Measurements from ENCODE around the gene RAI1.

The RAI1 gene

GRCh38 chr17:17736205-17737183, 55.2 kb downstream of the RAI1 start:
- DNase-seq = no peak

DNA sequence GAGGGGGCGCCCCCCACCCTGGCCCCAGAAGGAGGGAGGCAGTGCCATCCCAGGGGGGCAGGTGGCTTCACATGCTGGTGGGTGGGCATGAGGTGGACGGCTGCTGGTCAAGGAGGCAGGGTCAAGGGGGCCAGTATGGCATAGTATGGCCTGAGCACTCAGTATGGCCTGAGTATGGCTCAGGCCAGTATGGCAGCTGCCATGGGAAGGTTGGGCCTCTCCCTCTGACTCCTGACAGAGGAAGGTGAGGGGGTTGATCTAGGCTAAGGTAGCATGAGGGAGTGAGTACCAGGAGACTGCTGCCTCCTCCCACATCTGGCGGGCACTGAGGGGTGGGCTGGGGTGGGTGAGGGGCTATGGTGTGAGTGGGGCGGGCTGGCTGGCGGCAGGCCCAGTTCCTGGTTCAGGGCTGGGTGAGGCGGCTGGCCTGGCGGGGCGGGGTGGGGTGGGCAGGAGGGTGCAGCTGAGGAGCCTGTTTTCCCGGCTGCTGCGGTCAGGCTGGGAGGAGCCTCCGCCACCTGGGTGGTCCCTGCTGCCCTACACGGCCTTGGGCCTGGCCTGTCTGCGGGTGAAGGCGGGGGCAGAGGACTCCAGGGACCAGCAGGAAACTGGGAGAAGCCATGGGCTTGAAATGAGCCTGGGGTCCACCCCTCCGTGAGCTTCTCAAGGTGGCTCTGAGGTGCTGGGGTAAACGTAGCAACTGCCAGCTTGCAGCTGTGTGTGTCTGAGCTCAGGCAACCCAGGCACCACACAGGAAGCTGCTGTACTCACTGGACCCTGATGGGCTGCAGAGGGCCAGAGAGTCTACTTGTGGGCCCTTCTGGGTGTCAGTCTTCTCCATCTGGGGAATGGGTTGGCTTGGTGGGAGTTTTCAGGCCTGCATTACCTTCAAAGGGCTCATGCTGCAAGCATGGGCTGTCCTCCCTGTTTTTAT, 57.0 kb downstream of the RAI1 start:
- no peak for DNase-seq

GRCh38 chr17:17738901-17739300, 57.6 kb downstream of the RAI1 start:
- DNase-seq = no peak

- DNase-seq = no peak
Measured at GRCh38 chr17:17739388-17740066, 58.3 kb downstream of the RAI1 start.

GRCh38 chr17:17740615-17741348, 59.5 kb downstream of the RAI1 start:
- no peak for DNase-seq

- DNase-seq = no peak
Measured at GRCh38 chr17:17741349-17742023, 60.2 kb downstream of the RAI1 start.

- DNase-seq = no peak
Measured at GRCh38 chr17:17742133-17742621, 60.9 kb downstream of the RAI1 start.

- DNase-seq = no peak
Measured at GRCh38 chr17:17742688-17743390, 61.6 kb downstream of the RAI1 start.

DNA sequence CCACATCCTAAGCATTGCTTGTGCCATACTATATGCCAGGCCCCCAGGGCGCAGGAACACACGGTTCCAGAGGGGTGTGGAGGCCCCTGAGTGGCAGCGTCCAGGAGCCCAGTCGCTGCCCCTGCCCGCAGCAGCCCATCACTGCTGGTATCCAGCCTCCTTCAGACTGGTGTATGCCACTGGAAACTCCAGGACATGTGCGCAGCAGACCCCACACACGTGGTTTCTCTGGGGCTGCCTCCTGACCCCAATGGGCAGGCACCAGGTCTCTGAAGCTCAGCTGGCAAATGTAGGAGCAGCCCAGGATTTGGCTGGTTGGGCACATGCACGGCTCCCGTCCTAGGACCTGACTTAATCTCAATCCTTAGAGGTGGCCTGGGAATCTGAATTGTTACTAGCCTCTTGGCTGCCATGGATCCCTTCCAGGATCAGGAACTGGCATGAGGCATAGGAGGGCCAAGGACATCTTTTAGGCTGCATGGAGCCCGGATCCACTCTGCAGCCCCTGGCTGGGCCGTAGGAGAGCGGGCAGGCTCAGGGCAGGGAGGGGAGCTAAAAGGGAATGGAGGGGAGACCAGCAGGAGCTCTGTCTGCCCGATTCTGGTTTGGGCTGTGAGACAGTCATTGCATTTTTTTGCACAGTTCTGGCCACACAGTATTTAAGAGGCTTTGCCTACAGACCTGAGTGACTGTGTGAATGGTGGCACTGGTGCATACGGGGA, 62.3 kb downstream of the RAI1 start:
- DNase-seq = no peak

GRCh38 chr17:17744116-17744515, 62.9 kb downstream of the RAI1 start:
- no peak for DNase-seq

DNA sequence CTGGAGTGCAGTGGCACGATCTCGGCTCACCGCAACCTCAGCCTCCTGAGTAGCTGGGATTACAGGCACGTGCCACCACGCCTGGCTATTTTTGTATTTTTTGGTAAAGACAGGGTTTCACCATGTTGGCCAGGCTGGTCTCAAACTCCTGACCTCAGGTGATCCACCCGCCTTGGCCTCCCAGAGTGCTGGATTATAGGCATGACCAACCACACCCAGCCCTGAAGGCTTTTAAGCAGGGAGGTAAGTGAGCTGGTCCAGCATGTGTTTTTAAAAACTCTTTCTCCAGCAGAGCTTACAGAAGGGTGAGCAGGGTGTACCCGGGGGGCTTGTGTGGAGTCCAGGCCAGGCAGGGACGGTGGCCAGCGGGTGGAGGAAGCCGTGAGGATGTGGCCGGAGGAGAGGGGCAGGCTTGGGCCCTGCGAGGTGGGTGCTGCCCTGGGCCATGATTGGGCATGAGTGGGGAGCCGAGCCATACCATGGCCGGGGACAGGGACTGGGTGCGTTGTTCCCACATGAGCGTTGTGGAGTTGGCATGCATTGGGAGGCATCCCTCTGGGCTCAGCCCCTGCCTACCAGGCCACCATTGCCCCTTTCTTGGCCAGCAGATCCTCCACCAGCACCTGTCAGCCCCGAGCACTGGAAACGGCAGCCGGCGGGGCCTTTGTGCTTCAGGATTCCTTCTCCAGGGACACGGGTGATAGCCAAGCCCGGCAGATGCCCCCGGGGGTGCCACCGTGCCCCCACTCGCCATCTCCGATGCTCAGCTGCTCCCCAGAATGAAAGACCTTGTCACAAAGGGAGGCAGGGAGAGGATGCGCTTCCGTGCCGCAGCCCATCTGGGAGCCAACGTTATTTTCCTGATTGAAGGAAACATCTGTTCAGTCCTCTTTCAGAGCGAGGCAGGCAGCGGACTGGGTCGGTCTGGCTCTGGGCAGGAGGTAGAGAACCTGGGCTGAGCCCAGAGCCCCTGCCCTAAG, 64.5 kb downstream of the RAI1 start:
- no peak for DNase-seq

DNA sequence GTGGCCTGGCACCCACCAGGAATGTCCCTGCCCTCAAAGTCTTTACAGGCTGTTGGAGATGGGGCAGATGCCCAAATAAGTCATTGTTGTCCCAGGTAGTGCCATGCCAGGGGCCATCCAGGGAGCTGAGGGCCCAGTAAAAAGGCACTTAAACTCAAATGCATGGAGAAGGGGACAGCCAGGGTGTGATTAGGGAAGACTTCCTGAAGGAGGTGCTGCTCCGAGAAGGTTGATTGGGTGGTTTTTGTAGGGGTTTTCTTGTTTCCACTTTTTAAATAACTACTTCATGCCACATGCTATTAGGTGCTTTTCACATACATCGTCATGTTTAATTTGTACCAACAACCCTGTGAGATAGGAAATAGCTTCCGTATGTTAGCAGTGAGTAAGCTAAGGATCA, 66.9 kb downstream of the RAI1 start:
- DNase-seq = no peak

- DNase-seq = no peak
Measured at GRCh38 chr17:17748604-17749003, 67.3 kb downstream of the RAI1 start.

DNA sequence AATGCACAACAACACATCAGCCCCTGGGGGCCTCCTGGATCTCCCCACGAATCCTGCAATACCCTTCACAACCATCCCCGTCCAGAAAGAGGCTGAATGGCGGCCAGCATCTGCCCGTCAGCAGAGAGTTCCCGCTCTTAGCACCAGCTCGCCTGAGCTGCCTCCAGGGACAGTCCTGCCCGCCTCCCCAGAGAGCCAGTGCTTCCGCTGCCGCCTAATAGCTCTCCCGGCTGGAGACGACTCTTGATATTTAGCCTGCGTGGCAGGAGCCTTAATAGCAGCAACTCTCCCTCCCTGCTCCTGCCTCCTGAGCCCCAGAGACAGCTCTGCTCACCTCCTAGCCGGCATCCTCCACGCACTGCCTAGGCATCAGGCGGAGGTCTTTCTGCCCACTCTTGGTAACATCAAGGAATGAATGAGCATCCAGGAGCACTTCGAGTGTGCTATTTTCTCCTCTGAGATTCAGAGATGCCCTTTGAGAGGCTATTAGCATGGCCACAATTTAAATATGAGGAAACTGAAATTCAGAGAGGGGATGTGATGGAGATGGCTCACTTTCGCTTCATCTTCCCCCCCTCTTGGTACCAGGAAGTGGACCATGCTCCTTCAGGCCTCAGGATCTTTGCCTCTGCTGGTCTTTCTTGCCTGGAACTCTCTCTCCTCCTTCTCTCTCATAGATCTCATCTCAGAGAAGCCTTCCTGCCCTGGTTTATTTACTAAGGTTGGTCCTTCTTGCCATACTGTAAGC, 67.9 kb downstream of the RAI1 start:
- DNase-seq = no peak

- no peak for DNase-seq
Measured at GRCh38 chr17:17749921-17750320, 68.7 kb downstream of the RAI1 start.

DNA sequence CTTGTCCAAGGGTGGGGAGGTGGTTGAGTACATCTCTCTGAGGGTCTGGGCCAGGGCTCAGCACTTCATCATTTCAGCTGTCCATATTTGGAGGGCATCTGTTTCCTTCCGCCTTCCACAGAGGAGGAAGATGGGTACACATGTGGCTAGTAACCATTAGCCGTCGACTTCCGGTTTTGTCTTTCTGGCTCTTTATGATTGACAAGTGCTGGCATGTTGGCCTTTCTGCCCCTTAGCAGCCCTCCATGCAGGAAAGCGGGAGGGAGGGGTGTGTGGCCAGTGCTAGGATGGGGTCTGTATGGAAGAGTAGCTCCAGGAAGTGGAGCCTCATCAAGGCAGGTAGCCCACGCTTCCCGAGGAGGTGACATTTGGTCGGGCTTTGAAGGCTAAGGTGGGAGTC, 69.6 kb downstream of the RAI1 start:
- no peak for DNase-seq

GRCh38 chr17:17751489-17752088, 70.3 kb downstream of the RAI1 start:
- DNase-seq = no peak
